ENCODE results near the gene DIRAS3.
"Not testable (repeated sequence)": the region's sequence is repeated elsewhere in the genome, so short reads cannot be mapped to it uniquely, and the experiment has no call there.

The DIRAS3 gene

GRCh38 chr1:68074472-68074871 lies 24.0 kb upstream of the DIRAS3 start:
- Histone ChIP-seq H3K27me3 (ENCODE audit: insufficient read depth, insufficient read length) (no peaks in the 10 kb centered on the region), H3K36me3 (ENCODE audit: insufficient read depth, insufficient read length, low read length) (no peaks in the 10 kb centered on the region), H3K4me3 (ENCODE audit: insufficient read length, low read depth) (no peak overlapping the region), H3K4me1 (ENCODE audit: insufficient read depth, insufficient read length) (no peaks in the 10 kb centered on the region), H3K9ac (ENCODE audit: insufficient read length, low read depth) (no peak overlapping the region), H3K9me3 (ENCODE audit: insufficient read depth, low read length) (no peaks in the 10 kb centered on the region)
- TF ChIP-seq YY1 (IDR thresholded peaks at IDR 0.05; ENCODE audit: insufficient read depth, insufficient read length) = no peak
- TF ChIP-seq SUZ12 (IDR thresholded peaks at IDR 0.05; ENCODE audit: extremely low read depth, insufficient read depth, insufficient read length) = no peak
- TF ChIP-seq ZNF274 (IDR thresholded peaks at IDR 0.05; ENCODE audit: low read depth, low read length) = no peak
- DNase-seq (ENCODE audit: low read depth, low spot score) = no peak

GRCh38 chr1:68065766-68066165 lies 15.3 kb upstream of the DIRAS3 start:
- Histone ChIP-seq H3K9ac (ENCODE audit: insufficient read length, low read depth) (no peak overlapping the region), H3K27me3 (ENCODE audit: insufficient read depth, insufficient read length) (no peaks in the 10 kb centered on the region), H3K9me3 (ENCODE audit: insufficient read depth, low read length) (no peaks in the 10 kb centered on the region), H3K36me3 (ENCODE audit: insufficient read depth, insufficient read length, low read length) (no peaks in the 10 kb centered on the region), H3K4me3 (ENCODE audit: insufficient read length, low read depth) (no peak overlapping the region), H3K4me1 (ENCODE audit: insufficient read depth, insufficient read length) (no peaks in the 10 kb centered on the region)
- DNase-seq (ENCODE audit: low read depth, low spot score) = no peak
- TF ChIP-seq SUZ12 (IDR thresholded peaks at IDR 0.05; ENCODE audit: extremely low read depth, insufficient read depth, insufficient read length) (no peak), ZNF274 (IDR thresholded peaks at IDR 0.05; ENCODE audit: low read depth, low read length) (no peak), YY1 (IDR thresholded peaks at IDR 0.05; ENCODE audit: insufficient read depth, insufficient read length) (no peak)

- DNase-seq (ENCODE audit: low read depth, low spot score); H3K4me1 ChIP-seq (ENCODE audit: insufficient read depth, insufficient read length); H3K4me3 ChIP-seq (ENCODE audit: insufficient read length, low read depth); H3K9ac ChIP-seq (ENCODE audit: insufficient read length, low read depth); H3K27me3 ChIP-seq (ENCODE audit: insufficient read depth, insufficient read length); H3K36me3 ChIP-seq (ENCODE audit: insufficient read depth, insufficient read length, low read length): not testable (repeated sequence)
- peaks cover 17% of the 10 kb centered on the region; the same call in 1 of the 2 replicates for H3K9me3 ChIP-seq (ENCODE audit: insufficient read depth, low read length)
Observed at GRCh38 chr1:68058053-68058452, 7.6 kb upstream of the DIRAS3 start.

GRCh38 chr1:68057564-68057963 lies 7.1 kb upstream of the DIRAS3 start:
- no peaks in the 10 kb centered on the region for H3K36me3 ChIP-seq (ENCODE audit: insufficient read depth, insufficient read length, low read length)
- DNase-seq (ENCODE audit: low read depth, low spot score) = no peak
- H3K9ac ChIP-seq (ENCODE audit: insufficient read length, low read depth) = no peak overlapping the region
- TF ChIP-seq YY1 (IDR thresholded peaks at IDR 0.05; ENCODE audit: insufficient read depth, insufficient read length) (no peak), SUZ12 (IDR thresholded peaks at IDR 0.05; ENCODE audit: extremely low read depth, insufficient read depth, insufficient read length) (no peak), ZNF274 (IDR thresholded peaks at IDR 0.05; ENCODE audit: low read depth, low read length) (no peak)
- no peaks in the 10 kb centered on the region for H3K4me1 ChIP-seq (ENCODE audit: insufficient read depth, insufficient read length)
- peaks cover 20% of the 10 kb centered on the region; the same call in 1 of the 2 replicates for H3K9me3 ChIP-seq (ENCODE audit: insufficient read depth, low read length)
- H3K4me3 ChIP-seq (ENCODE audit: insufficient read length, low read depth) = no peak overlapping the region
- H3K27me3 ChIP-seq (ENCODE audit: insufficient read depth, insufficient read length) = peaks cover under 1% of the 10 kb centered on the region

GRCh38 chr1:68057050-68057449 lies 6.6 kb upstream of the DIRAS3 start:
- no peak overlapping the region for H3K4me3 ChIP-seq (ENCODE audit: insufficient read length, low read depth)
- peaks cover 22% of the 10 kb centered on the region; the same call in 1 of the 2 replicates for H3K9me3 ChIP-seq (ENCODE audit: insufficient read depth, low read length)
- peaks cover 6% of the 10 kb centered on the region for H3K27me3 ChIP-seq (ENCODE audit: insufficient read depth, insufficient read length)
- H3K36me3 ChIP-seq (ENCODE audit: insufficient read depth, insufficient read length, low read length) = no peaks in the 10 kb centered on the region
- no peak for DNase-seq (ENCODE audit: low read depth, low spot score)
- H3K9ac ChIP-seq (ENCODE audit: insufficient read length, low read depth) = no peak overlapping the region
- no peaks in the 10 kb centered on the region for H3K4me1 ChIP-seq (ENCODE audit: insufficient read depth, insufficient read length)
- TF ChIP-seq YY1 (IDR thresholded peaks at IDR 0.05; ENCODE audit: insufficient read depth, insufficient read length) (no peak), SUZ12 (IDR thresholded peaks at IDR 0.05; ENCODE audit: extremely low read depth, insufficient read depth, insufficient read length) (no peak), ZNF274 (IDR thresholded peaks at IDR 0.05; ENCODE audit: low read depth, low read length) (no peak)

GRCh38 chr1:68051475-68051874 lies 1.0 kb upstream of the DIRAS3 start:
- peak overlapping the region; percentile 17 for H3K4me3 ChIP-seq (ENCODE audit: insufficient read length, low read depth)

DNA sequence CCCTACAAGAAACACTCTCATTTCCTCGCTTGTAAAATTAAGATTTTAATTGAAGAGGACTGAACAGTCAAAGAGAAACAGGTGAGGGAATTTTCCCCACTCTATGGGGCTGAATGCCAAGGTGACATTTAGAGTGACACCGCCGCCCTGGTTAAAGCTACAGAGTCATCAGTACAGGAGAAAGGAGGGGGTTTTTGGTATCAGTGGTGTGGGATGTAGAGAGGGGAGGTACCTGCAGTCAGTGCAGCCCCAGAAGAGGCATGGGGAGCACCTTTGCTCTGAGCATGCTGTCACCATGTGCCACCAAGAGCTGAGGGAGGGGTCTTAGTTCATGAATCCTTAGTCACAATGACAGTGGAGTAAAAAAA lies 2.8 kb downstream of the DIRAS3 start:
- Histone ChIP-seq H3K4me1 (ENCODE audit: insufficient read depth, insufficient read length) (peaks cover 6% of the 10 kb centered on the region), H3K36me3 (ENCODE audit: insufficient read depth, insufficient read length, low read length) (no peaks in the 10 kb centered on the region), H3K27me3 (ENCODE audit: insufficient read depth, insufficient read length) (peaks cover 63% of the 10 kb centered on the region), H3K9ac (ENCODE audit: insufficient read length, low read depth) (no peak overlapping the region), H3K9me3 (ENCODE audit: insufficient read depth, low read length) (peaks cover 3% of the 10 kb centered on the region; the same call in 1 of the 2 replicates), H3K4me3 (ENCODE audit: insufficient read length, low read depth) (no peak overlapping the region)
- DNase-seq (ENCODE audit: low read depth, low spot score) = no peak
- TF ChIP-seq YY1 (IDR thresholded peaks at IDR 0.05; ENCODE audit: insufficient read depth, insufficient read length) (no peak), ZNF274 (IDR thresholded peaks at IDR 0.05; ENCODE audit: low read depth, low read length) (no peak), SUZ12 (IDR thresholded peaks at IDR 0.05; ENCODE audit: extremely low read depth, insufficient read depth, insufficient read length) (no peak)

More at GRCh38 chr1:68051475-68051874, 1.0 kb upstream of the DIRAS3 start:
- TF ChIP-seq SUZ12 (IDR thresholded peaks at IDR 0.05; ENCODE audit: extremely low read depth, insufficient read depth, insufficient read length) (no peak), ZNF274 (IDR thresholded peaks at IDR 0.05; ENCODE audit: low read depth, low read length) (no peak), YY1 (IDR thresholded peaks at IDR 0.05; ENCODE audit: insufficient read depth, insufficient read length) (no peak)
- Histone ChIP-seq H3K27me3 (ENCODE audit: insufficient read depth, insufficient read length) (peaks cover 59% of the 10 kb centered on the region), H3K9me3 (ENCODE audit: insufficient read depth, low read length) (peaks cover 8% of the 10 kb centered on the region; the same call in 1 of the 2 replicates), H3K4me1 (ENCODE audit: insufficient read depth, insufficient read length) (peaks cover 6% of the 10 kb centered on the region), H3K36me3 (ENCODE audit: insufficient read depth, insufficient read length, low read length) (no peaks in the 10 kb centered on the region), H3K9ac (ENCODE audit: insufficient read length, low read depth) (no peak overlapping the region)
- peak; percentile 66 for DNase-seq (ENCODE audit: low read depth, low spot score)
